Endothelial cell of umbilical vein (primary cell): Measurements from ENCODE around the gene A3GALT2. TPM values are rescaled to one million over a fixed set of nuclear protein-coding genes. Genes with fewer than 3 reads are reported as not detected.

Experiments
- BruUV-seq: library from RNA; stranded (reverse); fragments of 400-500 nt; replicated peaks from 2 replicates; lab custom pipeline; 2021; lab: Mats Ljungman, UMichigan
- CTCF ChIA-PET: fragments of 300-600, 350-600 bp; sonication (Branson Sonifier 250); formaldehyde crosslinking; loops from one replicate; lab custom pipeline; 2021; ENCODE audit warnings: antibody characterized with exemption, inconsistent platforms; lab: Charles Lee
- POLR2A ChIA-PET: fragments of 300-600, 350-600 bp; sonication (Branson Sonifier 250); formaldehyde crosslinking; loops from one replicate; lab custom pipeline; 2021; ENCODE audit warnings: antibody characterized with exemption, inconsistent platforms; lab: Charles Lee
- DNase-seq: peaks from one replicate; pipeline ENCODE4 v3.0.0-alpha.2; 2011; ENCODE audit warnings: low read depth, low spot score
- FAIRE-seq: peaks from 2 replicates; lab custom pipeline; 2011; peaks lifted over from hg19 to GRCh38; lab: Jason Lieb, UNC
- H2AFZ ChIP-seq: 2 replicates; pipeline ENCODE4 v1.6.0; 2012; ENCODE audit warnings: low read depth, low read length, control low read depth, inconsistent platforms
- H3K27ac ChIP-seq: 2 replicates; pipeline ENCODE4 v1.5.1; 2011; ENCODE audit warnings: low read depth, mild to moderate bottlenecking, control low read depth, low read length, moderate library complexity; ENCODE audit not compliant: insufficient read depth
- H3K27me3 ChIP-seq, 2 experiments: 2 replicates each; pipeline versions ENCODE4 v1.6.0 to v1.6.1; 2011; ENCODE audit warnings: low read length in 2 of 2, mixed read lengths in 1 of 2; ENCODE audit not compliant: control insufficient read depth in 2 of 2, insufficient read depth in 2 of 2
- H3K36me3 ChIP-seq, 2 experiments: 2 replicates in 1 of 2; 3 replicates in 1 of 2; pipeline ENCODE4 v1.5.1; 2011; ENCODE audit warnings: low read length in 2 of 2, mild to moderate bottlenecking in 1 of 2, moderate library complexity in 1 of 2; ENCODE audit not compliant: control insufficient read depth in 2 of 2, insufficient read depth in 2 of 2; ENCODE audit errors: extremely low read depth in 1 of 2
- H3K4me1 ChIP-seq: 3 replicates; pipeline ENCODE4 v1.5.1; 2011; ENCODE audit warnings: mild to moderate bottlenecking, low read length; ENCODE audit not compliant: control insufficient read depth, insufficient read depth; ENCODE audit errors: extremely low read depth
- H3K4me2 ChIP-seq: 2 replicates; pipeline ENCODE4 v1.6.1; 2011; ENCODE audit warnings: low read length, control low read depth, mixed read lengths; ENCODE audit not compliant: insufficient read depth
- H3K4me3 ChIP-seq, 3 experiments: fragments of 200-600 bp in 1 of 3; sonication (generic), shearing (Covaris generic) in 1 of 3; replicated peaks in 1 of 3; 2 replicates each; pipeline ENCODE4 v1.5.1; 2011 to 2016; ENCODE audit warnings: control low read depth in 3 of 3, low read length in 3 of 3, mild to moderate bottlenecking in 2 of 3, inconsistent platforms in 1 of 3, low read depth in 1 of 3, moderate library complexity in 1 of 3; ENCODE audit not compliant: insufficient read depth in 1 of 3
- H3K79me2 ChIP-seq: 2 replicates; pipeline ENCODE4 v1.6.0; 2012; ENCODE audit warnings: low read length, inconsistent platforms; ENCODE audit not compliant: control insufficient read depth, insufficient read depth
- H3K9ac ChIP-seq: replicated peaks from 2 replicates; pipeline ENCODE3; 2011; ENCODE audit warnings: low read length, control low read depth; ENCODE audit not compliant: insufficient read depth; ENCODE audit errors: extremely low read depth
- H3K9me1 ChIP-seq: replicated peaks from 3 replicates; pipeline ENCODE4 v1.6.0; 2011; ENCODE audit warnings: mild to moderate bottlenecking, low read length; ENCODE audit not compliant: control insufficient read depth, insufficient read depth; ENCODE audit errors: extremely low read depth
- H3K9me3 ChIP-seq: replicated peaks from 2 replicates; pipeline ENCODE4 v1.5.1; 2012; ENCODE audit warnings: low read length, inconsistent platforms; ENCODE audit not compliant: control insufficient read depth, insufficient read depth
- H4K20me1 ChIP-seq: replicated peaks from 2 replicates; pipeline ENCODE3; 2011; ENCODE audit warnings: mild to moderate bottlenecking, low read length; ENCODE audit not compliant: control insufficient read depth, insufficient read depth; ENCODE audit errors: extremely low read depth
- CTCF ChIP-seq, 2 donors: IDR thresholded peaks; 1 replicate in 1 of 2; 2 replicates in 1 of 2; pipeline ENCODE4 v1.5.1; 2011; ENCODE audit warnings: low read length in 2 of 2, mild to moderate bottlenecking in 2 of 2, moderate library complexity in 2 of 2, control low read depth in 1 of 2, inconsistent platforms in 1 of 2, low read depth in 1 of 2; ENCODE audit not compliant: insufficient read depth in 1 of 2; ENCODE audit errors: extremely low read depth in 1 of 2
- EZH2 ChIP-seq: IDR thresholded peaks from 2 replicates; pipeline ENCODE4 v1.6.1; 2012; ENCODE audit warnings: borderline replicate concordance, low read depth, mild to moderate bottlenecking, moderate library complexity, low read length, inconsistent platforms; ENCODE audit not compliant: severe bottlenecking
- FOS ChIP-seq: IDR thresholded peaks from 2 replicates; pipeline ENCODE4 v1.6.1; 2011; ENCODE audit warnings: mild to moderate bottlenecking, low read length, moderate library complexity, borderline replicate concordance; ENCODE audit not compliant: insufficient read depth
- GATA2 ChIP-seq: IDR thresholded peaks from 2 replicates; pipeline ENCODE4 v1.7.0; 2011; ENCODE audit warnings: low read depth, mild to moderate bottlenecking, moderate library complexity, mixed read lengths, low read length; ENCODE audit not compliant: insufficient read length, insufficient read depth
- JUN ChIP-seq: IDR thresholded peaks from 2 replicates; pipeline ENCODE4 v1.6.1; 2011; ENCODE audit warnings: borderline replicate concordance, low read depth; ENCODE audit not compliant: insufficient read length, insufficient read depth
- MYC ChIP-seq: IDR thresholded peaks from one replicate; pipeline ENCODE4 v1.6.1; 2011; ENCODE audit warnings: mild to moderate bottlenecking, low read depth, low read length
- POLR2A ChIP-seq: IDR thresholded peaks from 2 replicates; pipeline ENCODE4 v1.6.1; 2012; ENCODE audit warnings: low read depth, mild to moderate bottlenecking, control low read depth, low read length
- POLR2AphosphoS5 ChIP-seq: IDR thresholded peaks from 2 replicates; pipeline ENCODE4 v1.6.1; 2012; ENCODE audit warnings: low read depth, mild to moderate bottlenecking, control low read depth, low read length, moderate library complexity; ENCODE audit not compliant: insufficient read depth
- dilution Hi-C: fragments of 300-500 bp; cut with MboI; formaldehyde crosslinking; loops from one replicate; pipeline ENCODE4 v1.15.0; 2019; ENCODE audit warnings: low sequenced_read_pairs; ENCODE audit not compliant: extremely low pct_ligation_motif_present
- intact Hi-C: fragments of 100-400 bp; cut with micrococcal nuclease; formaldehyde crosslinking; loops from one replicate; pipeline ENCODE4 v1.10.0; 2022
- polyA plus RNA-seq, 4 experiments: library from polyadenylated mRNA; depleted of rRNA in 3 of 4; stranded (reverse) in 3 of 4; unstranded in 1 of 4; fragments of >200 nt; gene quantifications; 2 replicates each; pipeline versions ENCODE4 v1.2.1 to v1.2.3, GENCODE V29; 2011 to 2012; ENCODE audit warnings: missing spikeins in 1 of 4
- total RNA-seq: library from RNA; stranded (reverse); gene quantifications from 2 replicates; pipeline ENCODE4 v1.2.3, GENCODE V29; 2021
- TF ChIP-seq, protein P1 (sequence below): IDR thresholded peaks from 2 replicates; pipeline ENCODE4 v1.6.1; 2011; ENCODE audit not compliant: insufficient read depth, insufficient read length

A3GALT2 gene
- total and polyA plus RNA-seq, 2 donors (not counting 3 experiments of a cell fraction or from before 2014, with no cell fraction given), result not detected

DNA sequence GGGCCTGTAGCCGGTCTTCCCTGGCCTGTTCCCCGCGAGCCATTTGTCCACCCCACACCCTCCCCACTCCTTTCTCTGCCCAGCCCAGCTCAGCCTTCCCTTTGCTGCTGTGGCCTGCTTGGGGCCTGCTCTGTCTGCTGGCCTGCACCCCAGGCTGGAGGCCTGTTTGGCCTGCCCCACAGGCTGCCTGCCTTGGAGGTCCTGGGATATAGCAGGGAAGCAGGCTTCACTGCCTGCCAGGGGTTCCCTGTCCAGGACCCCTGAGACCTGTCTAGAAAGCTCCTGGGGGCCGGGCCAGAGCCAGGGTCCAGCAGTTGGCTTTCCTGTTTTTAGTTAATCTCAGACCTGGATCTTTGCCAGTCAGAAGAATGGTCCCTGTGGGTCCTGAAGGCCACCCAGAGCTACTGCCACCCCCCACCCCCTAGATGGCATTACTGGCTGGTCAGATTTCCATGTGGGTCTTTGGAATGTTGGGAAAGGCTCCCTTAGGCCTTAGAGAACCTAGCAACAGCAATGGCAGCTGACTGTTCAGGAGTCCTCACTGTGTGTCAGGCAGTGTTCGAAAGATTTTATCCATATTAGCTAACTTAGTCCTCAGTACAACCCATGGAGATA is 56.9 kb downstream of the A3GALT2 start:
- dilution Hi-C loops, result no loop called here
- H3K4me3 ChIP-seq, result no peak overlapping the region
- H3K27ac ChIP-seq, result no peak overlapping the region

GRCh38 chr1:33261344-33261743 is 59.6 kb downstream of the A3GALT2 start:
- POLR2A ChIA-PET, result no interaction called here
- H3K4me1 ChIP-seq, result peaks cover 10% of the 10 kb centered on the region
- H3K36me3 ChIP-seq, result peaks cover 0 to 5% of the 10 kb centered on the region in 2 experiments
- BruUV-seq, result no TSS peak
- dilution Hi-C loops, result no loop called here
- no peaks in the 10 kb centered on the region for H3K27me3 ChIP-seq
- DNase-seq (no peak), FAIRE-seq (peak; percentile 48)
- no peaks in the 10 kb centered on the region for H3K9me3 ChIP-seq
- intact Hi-C loops, result no loop called here
- CTCF ChIA-PET, result interaction anchor here (0.9 kb wide), 1 partner anchor 34 kb away, joined by 3 read pairs; no protein-coding TSS in a partner anchor
- no peak overlapping the region for H3K4me2 ChIP-seq
- H3K27ac ChIP-seq, result no peak overlapping the region
- peaks cover 15% of the 10 kb centered on the region for H3K79me2 ChIP-seq
- TF ChIP-seq GATA2 (no peak), JUN (no peak), EZH2 (no peak), FOS (no peak), POLR2A (no peak), POLR2AphosphoS5 (no peak), CTCF (IDR thresholded peaks at IDR 0.05; ENCODE audit: extremely low read depth in 1 of 2, insufficient read depth in 1 of 2, low read depth in 1 of 2, low read length in 2 of 2) (no peak), MYC (no peak)
- TF ChIP-seq, protein P1, sequence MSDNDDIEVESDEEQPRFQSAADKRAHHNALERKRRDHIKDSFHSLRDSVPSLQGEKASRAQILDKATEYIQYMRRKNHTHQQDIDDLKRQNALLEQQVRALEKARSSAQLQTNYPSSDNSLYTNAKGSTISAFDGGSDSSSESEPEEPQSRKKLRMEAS, result no peak
- H4K20me1 ChIP-seq, result no peaks in the 10 kb centered on the region
- H3K9ac ChIP-seq, result no peak overlapping the region
- H2AFZ ChIP-seq, result no peak overlapping the region
- H3K4me3 ChIP-seq, result no peak overlapping the region
- no peaks in the 10 kb centered on the region for H3K9me1 ChIP-seq

More for the DNA sequence above, 56.9 kb downstream of the A3GALT2 start:
- ChIA-PET POLR2A (no interaction called here), CTCF (interaction anchor here (2.0 kb wide), 1 partner anchor 31 kb away, joined by 6 read pairs; no protein-coding TSS in a partner anchor)
- Histone ChIP-seq H3K36me3 (peaks cover 0 to 6% of the 10 kb centered on the region in 2 experiments), H2AFZ (no peak overlapping the region), H4K20me1 (no peaks in the 10 kb centered on the region), H3K27me3 (no peaks in the 10 kb centered on the region), H3K9ac (no peak overlapping the region), H3K9me1 (no peaks in the 10 kb centered on the region), H3K4me1 (peaks cover 5% of the 10 kb centered on the region), H3K79me2 (peaks cover 3% of the 10 kb centered on the region), H3K9me3 (no peaks in the 10 kb centered on the region), H3K4me2 (no peak overlapping the region)
- TF ChIP-seq FOS, result no peak
- FAIRE-seq, result no peak
- no peak for DNase-seq
- intact Hi-C loops, result no loop called here
- no TSS peak for BruUV-seq
